Activated naive CD4-positive, alpha-beta T cell treated with anti-CD3 and anti-CD28 coated beads, Interleukin-2, amount 50 U/mL, for 24 hours (primary cell): Measurements from ENCODE around the gene PPHLN1.
A peak's percentile ranks its signal among the peaks of the same experiment; 100 is the strongest.

Source experiments
- H3K27ac Mint-ChIP-seq: one replicate; pipeline ENCODE4 v1.8.0; 2021; ENCODE audit warnings: mild to moderate bottlenecking, mixed read lengths
- H3K27me3 Mint-ChIP-seq: one replicate; pipeline ENCODE4 v1.8.0; 2021; ENCODE audit warnings: mixed read lengths
- H3K36me3 Mint-ChIP-seq: one replicate; pipeline ENCODE4 v1.8.0; 2021; ENCODE audit warnings: mixed read lengths
- H3K4me1 Mint-ChIP-seq: one replicate; pipeline ENCODE4 v1.8.0; 2021; ENCODE audit warnings: mixed read lengths
- H3K4me3 Mint-ChIP-seq: one replicate; pipeline ENCODE4 v1.8.0; 2021; ENCODE audit warnings: mild to moderate bottlenecking, mixed read lengths
- H3K9me3 Mint-ChIP-seq: one replicate; pipeline ENCODE4 v1.8.0; 2021; ENCODE audit warnings: mixed read lengths

PPHLN1 gene, protein sequence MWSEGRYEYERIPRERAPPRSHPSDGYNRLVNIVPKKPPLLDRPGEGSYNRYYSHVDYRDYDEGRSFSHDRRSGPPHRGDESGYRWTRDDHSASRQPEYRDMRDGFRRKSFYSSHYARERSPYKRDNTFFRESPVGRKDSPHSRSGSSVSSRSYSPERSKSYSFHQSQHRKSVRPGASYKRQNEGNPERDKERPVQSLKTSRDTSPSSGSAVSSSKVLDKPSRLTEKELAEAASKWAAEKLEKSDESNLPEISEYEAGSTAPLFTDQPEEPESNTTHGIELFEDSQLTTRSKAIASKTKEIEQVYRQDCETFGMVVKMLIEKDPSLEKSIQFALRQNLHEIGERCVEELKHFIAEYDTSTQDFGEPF

DNA sequence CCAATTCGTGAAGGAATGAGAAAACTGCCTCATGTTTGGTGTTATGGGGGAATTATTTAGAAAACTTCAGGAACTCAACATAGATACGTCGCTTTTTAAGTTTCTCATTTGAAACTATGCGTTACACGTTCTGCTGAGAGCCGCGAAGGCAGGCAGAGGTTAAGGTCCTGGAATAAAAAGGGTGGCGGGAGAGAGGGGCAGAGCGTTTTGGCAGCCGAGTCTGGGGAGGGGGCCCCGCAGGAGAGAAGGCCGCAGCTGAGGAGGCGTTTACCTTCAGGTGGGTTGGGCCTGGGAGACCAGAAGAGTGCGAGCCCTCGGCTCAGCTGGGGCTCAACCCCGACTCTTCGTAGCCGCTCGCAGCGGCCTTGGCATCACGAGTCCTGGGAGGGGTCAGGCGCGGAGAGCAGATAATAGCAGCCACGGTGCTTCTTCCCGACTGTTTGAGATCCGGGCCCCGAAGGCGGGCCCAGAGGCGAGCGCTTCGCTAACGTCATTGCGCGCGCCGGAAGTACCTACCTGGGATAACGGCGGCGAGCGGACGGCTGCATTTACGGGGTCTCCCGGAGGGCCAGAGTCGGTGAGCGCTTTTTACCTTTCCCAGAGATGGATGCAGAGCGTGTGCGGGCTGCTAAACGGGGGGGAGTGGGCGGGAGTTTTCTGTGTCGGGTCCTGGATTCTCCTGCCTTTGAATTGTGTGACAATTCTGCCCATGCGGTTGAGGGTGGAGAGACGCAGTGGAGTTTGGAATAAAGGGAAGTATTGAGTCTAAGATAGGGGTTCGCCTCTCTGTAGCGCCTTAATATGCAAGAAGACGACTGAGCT is at the start of gene PPHLN1, which contains the start of gene ZCRB1:
Gene PPHLN1, plus strand, starts transcription at position 515 of the 822 bp plus-strand sequence. CDS start 9,736 bp downstream, outside the sequence.
Gene ZCRB1, minus strand, starts transcription at position 442 of the 822 bp plus-strand sequence. CDS start 1,992 bp downstream, outside the sequence.
- Mint-ChIP-seq H3K9me3 (no peaks in the 10 kb centered on the region), H3K36me3 (peaks cover 7% of the 10 kb centered on the region), H3K27ac (peak within 1 kb of the TSS; percentile 98), H3K4me3 (peak within 1 kb of the TSS; percentile 96), H3K27me3 (no peaks in the 10 kb centered on the region), H3K4me1 (peaks cover 52% of the 10 kb centered on the region)

DNA sequence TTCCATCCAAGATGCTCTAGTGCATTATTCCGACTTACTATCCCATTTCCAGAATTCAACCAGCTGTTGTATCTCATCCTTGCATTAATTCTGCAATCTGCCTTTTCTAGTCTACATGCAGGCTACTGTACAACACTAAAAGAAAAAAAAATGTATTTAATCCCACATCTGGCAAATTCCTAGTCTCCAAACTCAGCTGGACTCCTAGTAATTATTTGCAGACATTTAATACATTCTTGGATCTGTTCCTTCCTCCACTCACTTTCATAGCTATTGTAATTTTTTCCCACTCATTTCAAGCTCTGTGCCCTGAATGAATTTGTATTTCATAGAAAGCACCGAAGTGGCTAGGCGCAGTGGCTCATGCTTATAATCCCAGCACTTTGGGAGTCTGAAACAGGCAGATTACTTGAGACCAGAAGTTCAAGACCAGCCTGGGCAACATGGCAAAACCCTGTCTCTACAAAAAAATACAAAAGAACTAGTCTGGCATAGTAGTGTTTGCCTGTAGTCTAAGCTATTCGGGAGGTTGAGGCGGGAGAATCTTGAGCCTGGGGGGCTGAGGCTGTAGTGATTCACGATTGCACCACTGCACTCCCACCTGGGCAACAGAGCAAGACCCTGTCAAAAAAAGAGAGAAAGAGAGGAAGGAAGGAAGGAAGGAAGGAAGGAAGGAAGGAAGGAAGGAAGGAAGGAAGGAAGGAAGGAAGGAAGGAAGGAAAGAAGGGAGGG is 48.4 kb upstream of the PPHLN1 start:
- Mint-ChIP-seq H3K27me3 (peaks cover 2% of the 10 kb centered on the region), H3K36me3 (no peaks in the 10 kb centered on the region), H3K4me1 (no peaks in the 10 kb centered on the region), H3K27ac (no peak overlapping the region), H3K9me3 (no peaks in the 10 kb centered on the region), H3K4me3 (no peak overlapping the region)

DNA sequence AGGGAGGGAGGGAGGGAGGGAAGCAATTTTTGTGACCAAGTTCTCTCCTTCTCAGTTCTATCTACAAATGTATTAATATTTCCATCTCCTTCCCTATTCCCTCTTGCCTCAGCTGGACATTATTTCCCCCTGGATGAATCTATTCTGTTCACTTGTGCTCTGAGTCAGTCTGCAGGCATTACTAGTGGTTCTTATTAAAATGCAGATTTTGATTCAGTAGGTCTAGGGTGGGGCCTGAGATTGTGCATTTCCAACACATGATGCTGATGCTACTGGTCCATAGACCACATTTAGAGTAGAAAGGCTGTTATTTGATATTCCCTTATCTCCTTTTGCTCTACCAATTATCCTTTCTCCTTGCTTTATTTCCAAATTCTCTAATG is 47.8 kb upstream of the PPHLN1 start:
- no peaks in the 10 kb centered on the region for H3K4me1 Mint-ChIP-seq
- H3K27ac Mint-ChIP-seq, result no peak overlapping the region
- no peak overlapping the region for H3K4me3 Mint-ChIP-seq
- H3K9me3 Mint-ChIP-seq, result no peaks in the 10 kb centered on the region
- no peaks in the 10 kb centered on the region for H3K36me3 Mint-ChIP-seq
- peaks cover 2% of the 10 kb centered on the region for H3K27me3 Mint-ChIP-seq

DNA sequence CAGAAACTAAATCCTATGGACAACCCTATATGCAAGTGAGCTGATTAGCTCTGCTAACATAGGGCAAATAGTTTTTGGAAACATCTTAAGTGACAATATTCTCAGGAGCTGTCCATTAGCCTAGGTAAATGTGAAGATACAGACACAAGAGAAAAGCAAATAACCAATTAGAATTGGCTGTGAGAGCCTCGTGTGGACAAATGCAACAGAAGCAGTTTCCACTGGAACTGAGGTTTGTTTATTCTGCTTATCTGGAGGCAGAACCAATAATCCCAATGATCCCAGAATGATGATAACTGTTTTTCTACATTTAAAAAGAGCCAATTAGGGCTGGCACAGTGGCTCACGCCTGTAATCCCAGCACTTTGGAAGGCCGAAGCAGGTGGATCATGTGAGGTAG is 44.7 kb upstream of the PPHLN1 start:
- Mint-ChIP-seq H3K27me3 (peaks cover 2% of the 10 kb centered on the region), H3K4me1 (peaks cover 5% of the 10 kb centered on the region), H3K27ac (no peak overlapping the region), H3K4me3 (no peak overlapping the region), H3K36me3 (no peaks in the 10 kb centered on the region), H3K9me3 (no peaks in the 10 kb centered on the region)

DNA sequence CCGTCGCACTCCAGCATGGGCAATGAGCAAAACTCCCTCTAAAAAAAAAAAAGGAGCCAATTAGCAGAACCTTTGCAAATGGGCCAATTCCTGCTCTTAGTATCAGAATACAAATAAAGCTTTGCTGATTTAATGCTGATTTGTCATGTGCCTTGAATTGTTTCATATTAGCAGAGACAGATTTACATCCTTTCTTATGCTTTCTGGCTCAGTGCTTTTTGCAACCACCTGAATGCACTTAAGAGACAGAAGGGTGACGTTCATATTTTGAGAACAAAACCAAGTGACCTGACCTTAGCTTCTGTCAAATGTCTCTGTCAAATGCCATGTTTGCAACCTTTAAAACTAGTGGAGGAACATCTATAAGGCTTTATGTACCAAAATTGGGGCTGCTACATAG is 44.1 kb upstream of the PPHLN1 start:
- H3K36me3 Mint-ChIP-seq, result no peaks in the 10 kb centered on the region
- peaks cover 2% of the 10 kb centered on the region for H3K27me3 Mint-ChIP-seq
- H3K4me1 Mint-ChIP-seq, result peaks cover 5% of the 10 kb centered on the region
- H3K9me3 Mint-ChIP-seq, result no peaks in the 10 kb centered on the region
- H3K27ac Mint-ChIP-seq, result no peak overlapping the region
- H3K4me3 Mint-ChIP-seq, result no peak overlapping the region

DNA sequence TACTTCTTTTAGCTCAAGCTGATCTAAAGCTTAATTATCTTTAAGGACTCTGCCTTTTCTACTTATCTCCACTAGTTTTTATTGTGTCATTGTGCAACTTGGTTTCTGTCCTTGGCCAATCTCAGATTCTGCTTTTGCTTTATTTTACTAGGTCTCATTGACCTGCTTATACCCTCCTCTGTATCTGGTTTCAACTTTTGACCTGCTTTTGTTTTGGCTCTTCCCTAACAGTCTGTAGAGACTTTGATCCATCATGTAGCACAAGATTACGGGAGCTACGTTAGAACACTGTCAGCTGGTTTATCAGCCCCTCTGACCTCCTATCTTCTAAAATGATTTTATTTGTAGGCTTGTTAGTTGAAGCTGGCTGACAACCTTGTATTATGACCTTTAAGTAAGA is 43.7 kb upstream of the PPHLN1 start:
- H3K27ac Mint-ChIP-seq, result no peak overlapping the region
- no peak overlapping the region for H3K4me3 Mint-ChIP-seq
- no peaks in the 10 kb centered on the region for H3K36me3 Mint-ChIP-seq
- H3K27me3 Mint-ChIP-seq, result peaks cover 2% of the 10 kb centered on the region
- no peaks in the 10 kb centered on the region for H3K9me3 Mint-ChIP-seq
- H3K4me1 Mint-ChIP-seq, result peaks cover 5% of the 10 kb centered on the region

DNA sequence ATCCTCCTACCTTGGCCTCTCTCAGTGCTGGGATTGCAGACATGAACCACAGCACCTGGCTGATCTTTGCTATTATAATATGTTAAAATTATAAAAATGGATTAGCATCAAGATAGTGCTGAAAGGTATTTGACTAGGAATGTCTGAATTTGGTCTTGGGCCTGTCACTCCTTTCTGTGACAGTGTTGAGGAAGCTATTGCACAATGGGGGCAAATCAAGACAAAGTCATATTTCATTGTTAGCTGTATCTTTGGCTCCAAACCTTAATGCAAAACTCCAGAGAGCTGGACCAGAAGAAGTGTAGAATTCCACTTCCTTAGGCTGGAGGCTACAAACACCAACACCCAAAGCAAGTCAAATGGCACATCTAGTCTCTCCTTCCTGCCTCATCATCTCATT is 42.2 kb upstream of the PPHLN1 start:
- no peaks in the 10 kb centered on the region for H3K36me3 Mint-ChIP-seq
- no peaks in the 10 kb centered on the region for H3K9me3 Mint-ChIP-seq
- no peak overlapping the region for H3K27ac Mint-ChIP-seq
- H3K27me3 Mint-ChIP-seq, result peaks cover 5% of the 10 kb centered on the region
- H3K4me3 Mint-ChIP-seq, result no peak overlapping the region
- H3K4me1 Mint-ChIP-seq, result peaks cover 5% of the 10 kb centered on the region

DNA sequence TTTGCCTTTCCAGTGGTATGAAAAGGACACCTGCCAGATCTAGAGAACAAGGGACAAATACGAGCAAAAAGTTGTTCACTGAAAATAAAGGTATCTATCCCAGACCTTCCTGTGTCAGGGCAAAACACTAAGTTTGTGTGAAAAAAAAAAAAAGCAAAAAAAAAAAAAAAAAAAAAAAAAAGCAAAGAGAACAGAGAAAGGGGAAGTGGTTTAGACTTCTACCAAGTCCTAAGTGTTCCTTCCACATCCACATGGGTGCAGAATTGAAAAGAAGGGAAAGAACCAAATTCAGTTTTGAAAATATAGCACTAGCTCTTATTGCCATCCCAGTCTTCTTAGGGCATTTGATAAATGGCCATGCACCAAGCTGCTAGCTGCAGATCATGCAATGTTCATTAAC is 41.8 kb upstream of the PPHLN1 start:
- no peaks in the 10 kb centered on the region for H3K9me3 Mint-ChIP-seq
- H3K36me3 Mint-ChIP-seq, result no peaks in the 10 kb centered on the region
- peak overlapping the region; percentile 35 for H3K27ac Mint-ChIP-seq
- no peak overlapping the region for H3K4me3 Mint-ChIP-seq
- H3K4me1 Mint-ChIP-seq, result peaks cover 5% of the 10 kb centered on the region
- H3K27me3 Mint-ChIP-seq, result peaks cover 5% of the 10 kb centered on the region

DNA sequence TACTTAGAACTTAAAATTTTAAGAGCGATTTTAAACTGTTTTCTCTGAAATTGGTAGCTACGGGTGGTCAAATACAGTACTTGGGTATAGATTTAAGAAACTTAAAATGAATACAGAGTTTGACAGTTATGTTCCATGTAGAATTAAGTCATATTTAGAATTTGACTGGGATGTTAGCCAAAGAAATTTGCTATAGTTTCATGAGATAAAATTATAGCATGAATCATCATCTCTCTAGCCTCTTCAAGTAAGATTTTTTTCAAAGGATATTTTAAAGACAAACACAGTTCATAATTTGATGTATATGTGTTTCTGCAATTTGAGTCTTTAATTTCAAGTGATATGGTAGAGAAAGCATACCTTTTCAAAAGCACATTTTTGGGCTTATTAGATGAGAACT is 41.1 kb upstream of the PPHLN1 start:
- no peak overlapping the region for H3K27ac Mint-ChIP-seq
- H3K36me3 Mint-ChIP-seq, result no peaks in the 10 kb centered on the region
- H3K4me3 Mint-ChIP-seq, result no peak overlapping the region
- no peaks in the 10 kb centered on the region for H3K9me3 Mint-ChIP-seq
- peaks cover 5% of the 10 kb centered on the region for H3K4me1 Mint-ChIP-seq
- peaks cover 5% of the 10 kb centered on the region for H3K27me3 Mint-ChIP-seq

DNA sequence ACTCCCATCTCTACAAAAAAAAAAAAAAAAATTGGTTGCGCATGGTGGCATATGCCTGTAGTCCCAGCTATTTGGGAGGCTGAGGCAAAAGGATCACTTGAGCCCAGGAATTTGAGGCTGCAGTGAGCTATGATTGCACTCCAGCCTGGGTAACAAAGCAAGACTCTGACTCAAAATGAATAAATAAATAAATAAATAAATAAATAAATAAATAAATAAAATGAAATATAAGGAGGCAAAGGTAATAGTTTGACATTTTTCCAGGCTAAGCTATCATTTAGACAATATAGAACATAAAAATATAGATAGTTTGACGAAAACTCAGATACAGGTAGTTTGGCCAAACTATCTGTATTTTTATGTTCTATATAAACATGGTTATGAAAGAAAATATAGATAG is 40.5 kb upstream of the PPHLN1 start:
- Mint-ChIP-seq H3K9me3 (no peaks in the 10 kb centered on the region), H3K4me3 (no peak overlapping the region), H3K36me3 (no peaks in the 10 kb centered on the region), H3K27me3 (peaks cover 3% of the 10 kb centered on the region), H3K27ac (no peak overlapping the region), H3K4me1 (peaks cover 5% of the 10 kb centered on the region)

DNA sequence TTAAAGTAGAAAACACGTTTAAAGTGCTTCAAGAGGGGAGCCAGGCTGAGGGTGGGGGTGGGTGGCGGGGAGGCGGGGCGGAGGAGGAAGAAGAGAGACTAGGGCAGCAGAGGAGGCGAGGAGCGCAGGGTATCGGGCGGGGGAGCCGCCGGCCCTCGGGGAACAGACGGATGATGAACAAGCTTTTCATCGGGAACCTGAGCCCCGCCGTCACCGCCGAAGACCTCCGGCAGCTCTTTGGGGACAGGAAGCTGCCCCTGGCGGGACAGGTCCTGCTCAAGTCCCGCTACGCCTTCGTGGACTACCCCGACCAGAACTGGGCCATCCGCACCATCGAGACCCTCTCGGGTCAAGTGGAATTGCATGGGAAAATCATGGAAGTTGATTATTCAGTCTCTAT is 39.2 kb upstream of the PPHLN1 start:
- Mint-ChIP-seq H3K9me3 (no peaks in the 10 kb centered on the region), H3K27ac (no peak overlapping the region), H3K4me3 (no peak overlapping the region), H3K27me3 (peaks cover 3% of the 10 kb centered on the region), H3K36me3 (no peaks in the 10 kb centered on the region), H3K4me1 (peaks cover 5% of the 10 kb centered on the region)

DNA sequence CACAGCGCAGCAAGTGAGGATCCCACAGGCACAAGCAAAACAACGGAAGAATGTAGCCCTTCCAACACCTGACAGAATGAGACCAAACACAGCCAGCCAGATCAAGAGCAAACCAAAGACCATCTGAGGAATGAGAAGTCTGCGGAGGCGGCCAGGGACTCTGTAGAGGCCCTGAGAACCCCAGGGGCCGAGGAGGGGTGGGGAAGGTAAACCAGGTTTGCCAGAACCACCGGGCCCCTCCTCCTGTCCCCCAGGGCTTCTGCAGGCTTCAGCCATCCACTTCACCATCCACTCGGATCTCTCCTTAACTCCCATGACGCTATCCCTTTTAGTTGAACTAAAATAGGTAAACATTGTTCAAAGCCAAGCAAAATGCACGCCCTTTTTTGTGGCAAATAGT is 37.4 kb upstream of the PPHLN1 start:
- no peak overlapping the region for H3K27ac Mint-ChIP-seq
- H3K9me3 Mint-ChIP-seq, result no peaks in the 10 kb centered on the region
- H3K4me3 Mint-ChIP-seq, result no peak overlapping the region
- H3K36me3 Mint-ChIP-seq, result no peaks in the 10 kb centered on the region
- H3K4me1 Mint-ChIP-seq, result peaks cover 5% of the 10 kb centered on the region
- peaks cover 3% of the 10 kb centered on the region for H3K27me3 Mint-ChIP-seq

DNA sequence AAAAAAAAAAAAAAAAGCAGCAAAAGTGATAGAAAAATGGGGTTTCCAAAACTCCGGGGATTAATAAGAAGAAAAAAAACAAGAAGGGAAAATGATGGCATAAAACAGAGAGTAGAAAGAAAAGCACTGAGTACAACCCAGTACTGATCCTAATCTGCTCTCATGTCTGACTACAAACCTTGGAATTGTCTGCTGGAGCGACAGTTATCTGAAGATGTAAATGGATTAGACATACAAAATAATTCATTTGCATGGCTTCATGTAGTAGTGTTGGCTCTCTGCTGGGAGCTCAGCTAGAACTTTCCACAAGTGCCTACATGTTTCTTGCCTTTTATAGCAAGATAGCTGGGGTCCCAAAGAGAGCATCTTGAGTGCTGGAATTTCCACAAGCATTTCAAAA is 34.3 kb upstream of the PPHLN1 start:
- Mint-ChIP-seq H3K4me3 (no peak overlapping the region), H3K9me3 (no peaks in the 10 kb centered on the region)

DNA sequence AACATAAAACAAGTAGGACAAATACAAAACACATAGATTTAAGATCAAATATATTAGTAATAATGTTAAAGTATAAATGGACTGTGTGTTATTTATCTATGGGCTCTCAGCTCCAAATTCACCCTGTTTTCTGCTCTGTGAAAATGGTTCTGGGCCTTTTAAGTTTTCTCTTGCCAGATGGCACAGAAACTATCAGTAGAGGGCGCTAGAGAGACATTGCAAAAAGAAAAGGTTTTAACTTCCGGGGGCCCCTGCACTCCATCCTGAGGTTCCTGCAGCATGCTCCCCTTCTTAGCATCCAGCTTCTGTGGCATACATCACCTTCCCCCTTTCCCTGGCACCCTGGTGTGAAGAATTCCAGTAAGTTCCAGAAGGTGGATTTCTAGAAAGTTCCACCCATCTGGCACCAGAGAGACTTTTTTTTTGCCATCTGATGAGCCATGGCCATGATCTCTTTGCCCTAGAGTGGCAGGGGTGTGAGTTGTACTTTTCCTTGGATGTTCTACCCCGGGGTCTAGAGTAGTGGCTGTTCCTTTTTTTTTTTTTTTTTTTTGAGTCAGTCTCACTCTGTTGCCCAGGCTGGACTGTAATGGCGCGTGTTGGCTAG is 29.4 kb upstream of the PPHLN1 start:
- Mint-ChIP-seq H3K27me3 (no peaks in the 10 kb centered on the region), H3K4me1 (peaks cover 19% of the 10 kb centered on the region), H3K9me3 (no peaks in the 10 kb centered on the region), H3K4me3 (no peak overlapping the region), H3K36me3 (no peaks in the 10 kb centered on the region), H3K27ac (no peak overlapping the region)

More for the DNA sequence above, 34.3 kb upstream of the PPHLN1 start:
- Mint-ChIP-seq H3K36me3 (no peaks in the 10 kb centered on the region), H3K27me3 (peaks cover 3% of the 10 kb centered on the region), H3K4me1 (no peaks in the 10 kb centered on the region), H3K27ac (peak overlapping the region; percentile 30)

DNA sequence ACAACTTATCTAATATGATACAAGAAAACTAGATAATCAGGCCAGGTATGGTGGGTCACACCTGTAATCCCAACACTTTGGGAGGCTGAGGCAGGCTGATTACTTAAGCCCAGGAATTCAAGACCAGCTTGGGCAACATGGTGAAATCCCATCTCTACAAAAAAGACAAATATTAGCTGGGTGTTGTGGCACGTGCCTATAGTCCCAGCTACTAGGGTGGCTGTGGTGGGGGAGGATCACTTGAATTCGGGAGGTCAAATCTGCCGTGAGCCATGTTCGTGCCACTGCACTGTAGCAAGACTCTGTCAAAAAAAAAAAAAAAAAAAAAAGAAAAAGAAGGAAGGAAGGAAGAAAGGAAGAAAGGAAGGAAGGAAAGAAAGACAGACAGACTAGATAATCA is 27.1 kb upstream of the PPHLN1 start:
- Mint-ChIP-seq H3K4me3 (peak overlapping the region; percentile 7), H3K36me3 (no peaks in the 10 kb centered on the region), H3K4me1 (peaks cover 19% of the 10 kb centered on the region), H3K27me3 (no peaks in the 10 kb centered on the region), H3K9me3 (no peaks in the 10 kb centered on the region), H3K27ac (no peak overlapping the region)
